HT-29 (cell line): Measurements from ENCODE around the gene TRANK1. TPM values are rescaled to one million over a fixed set of nuclear protein-coding genes. Genes with fewer than 3 reads are reported as not detected.
"Not testable (repeated sequence)": the region's sequence is repeated elsewhere in the genome, so short reads cannot be mapped to it uniquely, and the experiment has no call there.

Experiments
- DNase-seq: peaks from one replicate; pipeline ENCODE4 v3.0.0-alpha.2; 2015; ENCODE audit warnings: low spot score
- total RNA-seq: library from RNA; depleted of rRNA; stranded (reverse); fragments of >200 nt; shearing (Covaris generic); gene quantifications from 2 replicates; pipeline ENCODE4 v1.2.3, GENCODE V29; 2014

TRANK1 gene
- total RNA-seq, 1 experiment from 2014 or later = 6.4 TPM

DNA sequence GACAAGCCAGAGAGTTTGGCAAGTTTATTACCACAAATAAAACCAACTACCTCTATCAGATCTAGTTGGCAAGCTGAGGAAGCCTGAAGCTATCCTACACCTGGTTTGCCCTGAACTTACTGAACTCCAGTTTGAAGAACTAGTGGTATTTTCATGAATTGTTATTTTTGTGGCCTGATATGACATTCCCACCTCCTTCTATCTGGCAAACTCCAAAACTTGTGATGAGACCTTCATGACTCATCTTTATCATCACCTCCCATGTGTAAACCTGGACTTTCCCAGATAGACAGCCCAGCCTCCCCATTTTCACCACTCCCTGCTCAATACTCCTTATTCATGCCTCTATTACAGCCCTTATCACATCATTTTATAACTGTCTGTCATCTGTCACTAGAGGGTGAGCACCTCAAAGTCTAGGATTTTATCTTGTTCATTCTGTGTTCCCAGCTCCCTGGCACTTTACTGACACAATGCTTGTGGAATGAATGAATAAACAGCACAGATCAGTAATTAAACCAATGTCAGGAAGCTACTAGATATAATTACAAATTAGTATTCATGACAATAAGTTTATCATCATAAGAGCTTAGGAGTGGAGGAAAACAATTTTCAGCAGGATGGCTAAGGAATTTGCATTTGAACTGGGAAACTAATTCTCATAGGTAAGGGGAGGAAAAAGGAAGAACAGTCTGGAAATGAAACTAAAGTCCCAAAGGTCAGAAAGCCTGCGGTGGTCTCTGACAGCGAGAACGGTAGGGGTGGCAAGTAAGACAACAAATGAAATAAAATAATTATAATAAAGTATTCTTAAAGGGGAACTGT, 13.2 kb upstream of the TRANK1 start:
- no peak for DNase-seq

DNA sequence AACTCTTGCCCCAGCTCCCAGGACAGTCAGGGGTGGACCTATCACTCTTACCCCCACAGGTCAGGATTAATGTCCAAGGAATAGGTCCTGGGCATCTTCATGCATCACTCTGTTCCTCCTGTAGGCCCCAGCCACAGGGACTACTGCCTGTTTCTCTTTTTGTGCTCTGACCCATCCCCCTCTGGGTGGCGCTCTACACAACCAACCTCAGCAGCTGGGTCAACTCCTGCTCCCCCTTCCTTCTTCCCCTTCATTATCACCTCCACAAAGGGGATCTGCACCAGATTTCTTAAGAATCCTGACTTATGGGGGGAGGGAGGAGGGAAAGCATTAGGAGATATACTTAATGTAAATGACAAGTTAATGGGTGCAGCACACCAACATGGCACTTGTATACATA, 12.2 kb upstream of the TRANK1 start:
- no peak for DNase-seq

DNA sequence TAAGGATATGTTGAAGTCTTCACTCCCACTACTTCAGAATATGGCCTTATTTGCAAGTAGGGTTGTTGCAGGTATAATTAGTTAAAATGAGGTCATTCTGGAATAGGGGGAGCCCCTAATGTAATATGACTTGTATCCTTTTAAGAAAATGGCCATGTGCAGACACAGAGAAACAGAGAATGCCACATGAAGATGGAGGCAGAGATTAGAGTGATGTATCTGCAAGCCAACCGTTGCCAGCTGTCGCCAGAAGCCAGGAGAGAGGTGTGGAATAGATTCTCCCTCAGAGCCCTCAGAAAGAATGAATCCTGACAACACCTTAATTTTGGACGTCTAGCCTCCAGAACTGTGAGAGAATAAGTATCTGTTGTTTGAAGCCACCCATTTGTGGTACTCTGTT, 11.3 kb upstream of the TRANK1 start:
- DNase-seq = no peak

DNA sequence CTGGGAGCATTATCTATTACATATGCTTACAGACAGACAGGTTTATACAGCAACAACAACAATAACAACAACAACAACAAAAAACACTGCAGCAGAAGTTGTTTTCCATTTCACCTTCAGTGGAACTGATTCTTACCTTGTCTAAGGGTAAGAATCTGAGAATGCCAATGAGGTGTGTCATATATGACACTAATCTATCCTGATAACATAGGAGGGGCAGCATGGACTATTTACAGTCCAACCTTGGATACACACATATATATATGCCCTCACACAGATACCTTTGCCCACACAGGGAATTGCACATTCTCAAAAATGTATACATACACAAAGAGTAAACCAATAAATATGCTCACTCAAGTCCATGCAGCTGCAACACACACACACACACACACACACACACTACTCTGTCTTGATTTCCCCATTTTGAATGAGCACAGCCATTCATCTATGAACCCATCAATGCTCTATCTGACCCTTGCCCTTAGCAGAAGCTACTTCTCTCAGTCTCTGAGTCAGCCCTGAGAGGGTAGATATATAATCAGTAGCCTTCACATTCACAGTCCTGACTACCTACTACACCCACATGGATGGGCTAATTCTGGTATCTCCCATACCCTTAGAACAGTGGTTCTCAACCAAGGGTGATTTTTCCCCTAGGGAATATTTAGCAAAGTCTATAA, 9.7 kb upstream of the TRANK1 start:
- DNase-seq = no peak

DNA sequence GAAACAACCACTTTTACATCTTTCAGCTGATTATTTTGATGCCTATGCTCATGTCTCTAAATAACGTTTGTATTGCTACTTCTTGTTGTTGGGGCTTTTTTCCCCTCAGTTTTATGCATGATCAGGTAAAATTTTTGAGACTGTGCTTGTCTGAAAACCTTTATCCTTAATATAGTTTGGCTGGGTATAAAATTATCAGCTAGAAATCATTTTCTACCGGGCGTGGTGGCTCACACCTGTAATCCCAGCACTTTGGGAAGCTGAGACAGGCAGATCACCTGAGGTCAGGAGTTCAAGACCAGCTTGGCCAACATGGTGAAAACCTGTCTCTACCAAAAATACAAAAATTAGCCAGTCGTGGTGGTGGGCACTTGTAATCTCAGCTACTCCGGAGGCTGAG, 3.0 kb upstream of the TRANK1 start:
- DNase-seq = not testable (repeated sequence)

DNA sequence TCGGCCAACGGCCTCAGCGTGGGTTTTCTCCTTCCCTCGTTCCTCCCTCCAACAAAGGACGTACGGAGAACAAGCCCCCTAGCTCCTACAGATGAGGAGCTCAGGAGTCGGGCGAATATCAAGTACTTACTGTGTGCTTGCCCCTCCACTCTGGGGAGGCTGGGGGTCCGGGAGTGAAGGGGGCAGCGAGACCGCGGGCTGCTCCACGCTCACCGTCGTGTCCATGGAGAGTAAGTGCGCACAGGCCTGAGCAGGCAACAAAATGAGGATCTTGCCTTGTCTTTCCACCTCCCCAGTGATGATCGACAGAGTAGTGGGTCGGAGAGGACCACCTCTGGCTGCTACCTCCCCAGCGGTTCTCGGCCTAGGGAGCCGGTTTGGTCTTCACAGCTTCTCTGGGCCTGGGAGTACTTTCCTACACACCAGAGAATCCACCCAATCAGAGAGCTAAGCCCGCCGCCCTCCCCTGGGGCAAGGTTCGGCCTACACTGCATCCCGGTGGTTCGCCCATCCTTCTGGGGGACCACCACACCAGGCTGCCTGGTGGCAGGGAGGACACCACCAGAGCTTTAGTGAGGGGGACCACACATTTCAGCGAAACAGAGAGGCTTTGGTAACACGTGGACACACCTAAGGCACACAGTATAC, 603 bp upstream of the TRANK1 start:
- DNase-seq = no peak

DNA sequence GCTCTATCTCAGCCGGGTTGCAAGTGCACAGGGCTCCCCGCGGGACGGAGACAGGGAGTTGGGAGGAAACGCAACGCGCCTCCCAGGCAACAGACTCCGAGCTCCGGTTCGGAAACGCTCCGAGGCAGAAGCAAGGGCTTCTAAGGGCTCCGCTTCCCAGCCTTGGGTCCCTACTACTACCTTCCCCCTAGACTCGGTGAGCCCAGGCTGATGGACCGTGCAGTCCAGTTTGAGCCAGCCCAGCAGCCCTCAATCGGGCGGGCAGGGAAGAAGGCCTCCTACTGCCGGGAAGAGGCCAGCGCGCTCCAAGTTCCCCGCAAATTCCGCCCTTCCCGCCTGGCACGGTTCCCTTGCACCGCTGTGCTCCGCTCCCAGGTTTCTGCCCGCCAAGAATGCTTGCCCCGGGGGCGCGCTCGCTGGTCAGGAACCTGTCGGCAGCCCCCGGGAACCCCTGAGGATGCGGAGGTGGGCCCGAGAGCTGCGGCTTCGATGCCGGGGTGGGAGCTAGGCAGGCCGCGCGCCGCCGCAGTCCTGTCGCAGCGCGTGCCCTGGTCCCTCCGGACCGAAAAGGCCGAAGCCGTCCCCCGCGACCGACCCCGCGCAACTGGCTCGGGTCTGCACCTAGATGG, 728 bp downstream of the TRANK1 start:
- DNase-seq = no peak

DNA sequence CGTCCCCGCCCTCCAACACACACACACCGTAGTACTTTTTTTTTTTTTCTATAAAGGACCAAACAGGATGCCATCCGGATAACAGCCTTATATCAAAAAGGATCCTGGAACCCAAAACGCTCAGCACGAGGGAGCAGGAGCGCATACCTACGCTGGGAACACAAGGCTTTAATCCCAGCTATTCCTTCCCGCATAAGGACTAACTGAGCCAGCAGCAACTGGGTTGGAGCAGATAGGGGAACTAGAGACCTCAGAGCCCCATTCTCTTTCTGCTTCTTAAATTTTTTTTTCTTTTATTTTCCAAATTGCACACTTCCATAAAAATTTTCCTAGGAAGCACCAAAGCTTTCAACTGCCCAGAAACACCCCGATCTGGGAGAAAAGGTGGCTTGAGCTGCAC, 1.3 kb downstream of the TRANK1 start:
- DNase-seq = no peak

DNA sequence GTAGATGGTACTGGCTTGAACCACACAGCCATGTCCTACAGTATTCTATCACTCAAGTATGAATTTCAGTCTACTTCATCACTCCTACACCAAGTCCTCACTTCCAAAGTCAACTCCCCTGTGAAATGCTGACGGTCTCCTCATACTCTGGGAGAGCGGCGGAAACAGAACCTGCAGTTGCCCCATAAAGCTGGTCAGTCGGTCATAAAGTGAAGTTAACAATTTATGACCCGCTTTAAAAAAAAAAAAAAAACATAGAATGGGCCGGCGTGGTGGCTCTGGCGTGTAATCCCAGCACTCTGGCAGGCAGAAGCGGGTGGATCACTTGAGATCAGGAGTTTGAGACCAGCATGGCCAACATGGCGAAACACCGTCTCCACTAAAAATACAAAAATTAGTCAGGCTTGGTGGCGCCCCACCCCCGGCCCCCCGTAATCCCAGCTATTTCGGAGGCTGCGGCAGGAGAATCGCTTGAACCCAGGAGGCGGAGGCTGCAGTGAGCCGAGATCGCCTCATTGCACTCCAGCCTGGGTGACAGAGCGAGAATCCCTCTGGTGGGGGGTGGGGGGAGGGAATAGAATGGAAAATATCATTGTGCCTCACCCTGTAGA, 2.1 kb downstream of the TRANK1 start:
- DNase-seq = no peak

DNA sequence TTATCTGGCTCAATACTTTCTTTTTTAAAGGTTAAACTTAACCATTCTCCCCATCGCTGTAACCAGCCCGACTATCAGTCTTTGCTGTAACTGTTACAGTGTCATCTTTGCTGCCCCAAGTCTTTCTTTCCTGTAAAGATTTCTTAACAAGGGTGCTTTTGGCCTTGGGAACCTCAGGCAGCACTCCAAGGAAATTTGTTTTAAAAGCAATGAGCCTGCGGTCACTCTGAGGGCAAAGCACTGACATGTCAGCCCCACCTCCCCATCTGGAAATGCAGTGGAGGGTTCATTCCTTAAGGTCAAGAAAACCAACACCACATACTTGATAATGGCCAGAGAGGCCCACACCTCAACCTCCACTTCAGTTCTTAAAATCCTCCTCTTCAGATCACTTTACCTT, 3.2 kb downstream of the TRANK1 start:
- no peak for DNase-seq

DNA sequence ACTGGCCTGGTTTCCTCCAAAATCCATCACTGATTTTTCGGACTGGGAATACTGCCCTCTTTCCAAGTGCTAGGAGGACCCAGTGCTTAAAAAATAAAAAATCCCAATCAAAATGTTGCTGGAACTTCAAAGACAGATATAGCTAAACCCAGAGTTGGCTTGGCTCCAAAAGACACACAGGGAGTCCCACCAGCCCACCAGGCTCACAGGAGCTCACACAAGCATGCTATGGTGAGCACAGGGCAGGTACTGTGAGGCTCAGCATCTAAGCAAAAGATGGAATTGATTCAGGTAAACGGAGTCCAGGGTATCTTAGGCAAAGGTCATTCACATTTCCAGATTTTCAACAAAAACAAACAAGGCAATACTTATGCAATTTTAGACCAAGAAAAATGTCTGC, 3.7 kb downstream of the TRANK1 start:
- no peak for DNase-seq

DNA sequence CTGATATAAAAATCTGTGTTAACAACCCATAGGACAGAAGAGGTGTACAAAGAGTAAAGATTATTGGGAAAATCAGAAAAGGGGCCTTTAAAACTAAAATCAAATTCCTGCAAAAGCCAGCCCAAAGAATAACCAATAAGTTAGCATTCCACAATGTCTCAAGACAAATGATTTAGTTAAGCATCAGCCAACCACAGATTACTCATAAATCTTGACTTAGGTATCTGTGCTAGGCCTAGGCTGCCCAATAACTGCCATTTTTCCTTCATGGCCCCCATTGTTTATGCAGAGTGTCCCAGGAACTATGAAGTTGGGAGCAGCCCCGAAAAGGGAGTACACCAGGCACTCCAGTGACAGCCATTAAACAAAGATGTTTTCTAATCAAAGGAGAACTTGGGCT, 7.4 kb downstream of the TRANK1 start:
- no peak for DNase-seq

DNA sequence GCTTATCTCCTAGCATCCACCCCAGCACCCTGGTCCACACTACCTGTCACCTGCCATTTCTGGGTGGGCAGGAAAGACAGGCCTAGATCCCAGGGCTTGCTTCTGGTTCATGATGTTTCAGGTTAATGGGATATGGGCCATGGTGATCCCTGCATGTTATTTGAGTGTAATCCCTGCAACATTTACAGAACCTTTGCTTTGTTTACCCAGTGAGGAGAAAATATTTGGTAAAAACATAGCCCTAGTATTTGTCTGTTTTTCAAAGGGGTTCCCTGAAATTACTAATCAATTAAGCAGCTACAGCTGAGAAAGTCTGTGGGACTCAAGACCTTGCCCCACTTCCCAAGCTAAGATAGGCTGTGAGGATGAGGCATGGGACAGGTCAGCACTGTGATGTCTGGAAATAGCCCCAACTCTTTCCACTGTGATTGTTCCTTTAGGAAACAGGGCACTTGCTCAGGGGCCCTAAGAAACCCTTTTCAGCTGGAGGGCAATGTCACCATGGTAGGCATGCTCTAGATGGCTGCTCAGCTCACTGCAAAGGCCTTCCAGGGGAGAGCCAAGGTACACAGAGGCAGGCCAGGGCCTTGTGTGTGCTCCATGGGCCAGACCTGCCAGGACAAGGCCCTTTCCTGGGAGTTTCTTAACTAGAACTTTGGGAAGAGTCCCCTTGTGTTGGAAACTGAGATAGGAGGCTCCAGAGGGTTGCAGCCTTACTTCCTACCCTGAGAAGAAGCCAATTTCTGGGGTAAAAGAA, 11.1 kb downstream of the TRANK1 start:
- no peak for DNase-seq

DNA sequence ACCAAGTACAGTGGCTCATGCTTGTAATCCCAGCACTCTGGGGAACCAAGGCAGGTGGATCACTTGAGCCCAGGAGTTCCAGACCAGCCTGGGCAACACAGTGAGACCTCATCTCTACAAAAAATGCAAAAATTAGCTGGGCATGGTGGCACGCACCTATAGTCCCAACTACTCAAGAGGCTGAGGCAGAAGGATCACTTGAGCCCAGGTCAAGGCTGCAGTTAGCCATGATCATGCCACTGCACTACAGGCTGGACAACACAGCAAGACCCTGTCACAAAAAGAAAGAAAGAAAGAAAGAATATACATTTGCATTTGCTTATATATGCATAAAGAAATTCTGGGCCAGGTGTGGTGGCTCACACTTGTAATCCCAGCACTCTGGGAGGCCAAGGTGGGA, 13.4 kb downstream of the TRANK1 start:
- not testable (repeated sequence) for DNase-seq

DNA sequence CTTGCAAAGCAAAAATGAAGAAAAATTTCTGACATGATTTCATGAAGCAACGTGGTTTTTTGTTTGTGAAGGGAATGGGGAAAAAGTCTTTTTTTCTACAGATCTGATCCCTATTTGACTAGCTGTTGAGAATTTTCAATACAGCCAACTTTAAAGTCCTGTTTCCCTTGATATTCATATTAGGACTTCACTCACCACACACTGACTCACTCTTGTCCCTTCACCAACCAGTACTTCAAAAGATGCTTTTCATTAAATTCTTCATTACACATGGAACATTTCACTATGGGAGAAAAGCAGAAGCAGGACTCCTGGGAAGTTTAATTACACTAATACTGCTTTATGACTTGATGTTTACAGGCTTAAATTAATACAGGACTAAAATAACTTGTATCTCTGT, 16.6 kb downstream of the TRANK1 start:
- no peak for DNase-seq

DNA sequence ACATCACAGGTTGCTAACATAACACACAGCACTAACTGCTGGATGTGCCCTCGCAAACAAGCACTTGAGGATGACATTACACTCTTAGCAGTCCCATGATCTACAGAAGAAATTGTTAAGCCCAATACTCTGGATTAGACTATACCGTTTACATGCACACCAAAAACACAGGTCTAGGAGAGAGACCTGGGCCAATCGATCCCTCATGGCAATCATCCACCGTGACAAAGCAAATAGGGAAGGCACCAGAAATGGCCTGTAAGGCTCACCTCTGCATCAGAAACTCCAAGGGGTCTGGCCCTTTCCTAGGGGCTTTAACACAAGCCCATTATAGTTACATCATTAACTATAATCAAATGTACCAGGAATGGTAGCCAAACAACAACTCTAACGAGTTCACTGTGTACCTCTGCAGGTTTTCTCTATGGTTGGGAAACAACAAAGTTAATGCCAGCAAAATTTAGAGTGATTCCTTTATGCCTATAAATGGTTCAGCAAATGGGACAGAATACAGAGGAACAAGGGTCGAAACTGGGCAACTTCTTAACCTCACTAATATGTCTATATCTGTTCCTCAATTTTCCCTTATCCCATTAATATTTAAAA, 18.5 kb downstream of the TRANK1 start:
- DNase-seq = no peak

DNA sequence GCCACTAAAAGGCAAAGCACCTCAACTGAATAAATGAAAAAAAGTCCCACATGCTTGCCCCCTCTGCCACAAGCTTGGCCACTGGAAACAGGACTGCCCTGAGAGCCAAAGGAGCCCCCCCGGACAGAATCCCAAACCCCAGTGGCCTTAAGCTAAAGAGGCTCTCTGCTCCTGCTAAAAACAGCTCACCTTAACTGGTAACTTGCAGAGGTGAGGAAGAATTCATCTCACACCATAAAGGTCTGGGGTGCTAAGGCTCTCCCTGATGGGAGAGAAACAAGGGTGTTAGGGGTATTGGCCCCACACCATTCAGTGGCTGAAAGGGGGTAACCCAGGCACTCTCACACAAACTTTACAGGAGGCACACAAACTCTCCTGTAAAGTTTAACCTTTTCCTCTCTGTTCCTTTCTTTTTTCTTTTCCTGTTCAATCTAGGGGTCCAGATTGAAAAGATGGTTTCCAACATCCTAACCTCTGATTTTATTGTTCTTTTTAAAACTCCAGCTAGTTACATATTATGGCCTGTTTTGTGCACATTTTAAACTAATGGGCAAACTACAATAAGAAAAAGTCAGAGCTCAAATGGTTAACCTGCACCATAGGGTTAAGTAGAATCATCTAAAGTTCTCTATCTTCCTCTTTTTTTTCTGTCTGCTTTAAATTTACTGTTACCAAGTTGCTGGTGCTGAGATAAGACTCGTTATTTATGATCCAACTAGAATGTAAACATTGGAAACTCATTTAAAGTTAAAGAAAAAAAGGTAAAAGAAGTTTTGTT, 19.9 kb downstream of the TRANK1 start:
- no peak for DNase-seq

DNA sequence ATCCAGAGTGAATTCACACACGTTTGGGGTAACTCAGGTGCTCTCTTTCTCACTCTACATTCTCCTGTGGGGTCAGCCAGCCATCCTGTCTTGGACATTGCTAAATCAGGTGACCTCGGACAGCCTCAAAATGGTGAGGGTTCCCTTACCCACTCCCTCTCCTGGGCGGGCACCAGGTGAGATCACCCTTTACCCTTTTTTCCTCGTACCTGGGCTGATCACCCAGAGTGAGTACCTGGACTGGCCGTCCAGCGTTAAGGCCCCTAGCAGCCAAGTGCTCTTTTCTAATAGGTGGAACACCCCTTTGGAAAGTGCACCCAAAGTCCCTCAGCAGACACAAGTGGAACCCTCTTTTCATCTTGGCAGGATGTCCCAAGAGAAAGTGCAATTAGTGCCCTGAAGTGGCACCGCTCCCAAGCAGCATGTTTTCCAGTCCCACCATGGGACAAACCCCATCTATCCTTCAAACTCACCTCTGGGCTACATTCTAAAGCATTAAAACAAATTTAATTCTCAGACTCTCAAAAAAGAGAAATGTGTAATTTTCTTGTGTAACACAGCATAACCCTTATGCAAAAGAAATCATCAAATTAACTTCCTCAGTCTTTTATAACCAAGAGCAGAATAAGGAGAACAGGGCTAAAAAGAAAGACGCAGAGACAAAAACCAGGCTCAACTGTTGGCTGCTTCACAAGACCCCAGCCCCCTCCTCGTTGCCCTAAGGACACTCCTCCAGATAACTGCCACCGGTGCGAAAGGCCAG, 20.7 kb downstream of the TRANK1 start:
- no peak for DNase-seq

DNA sequence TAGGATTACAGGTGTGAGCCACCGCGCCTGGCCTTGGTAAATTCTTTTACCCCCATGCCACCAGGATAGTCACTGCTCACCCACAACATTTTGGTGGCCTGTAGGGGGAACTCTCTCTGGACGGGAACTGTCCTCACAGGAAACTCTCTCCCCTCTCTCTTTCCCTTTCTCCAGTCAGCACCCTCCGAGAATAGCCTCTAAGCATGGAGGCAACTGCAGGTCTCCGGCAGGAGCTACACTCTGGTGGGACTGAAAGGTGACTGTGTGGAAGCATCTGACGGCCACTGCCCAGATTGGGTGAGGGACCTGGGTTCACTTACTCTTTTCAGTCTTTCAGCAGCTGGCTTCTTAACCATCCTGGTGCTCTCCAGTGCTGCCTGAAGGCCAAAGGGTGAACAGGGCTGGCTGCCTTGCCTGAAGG, 21.3 kb downstream of the TRANK1 start:
- no peak for DNase-seq
